ENCODE results near the gene ZIK1. TPM values are rescaled to one million over a fixed set of nuclear protein-coding genes. Genes with fewer than 3 reads are reported as not detected.

Gene ZIK1
- total and polyA plus RNA-seq, 2 of the 8 experiments (the other 6 are each of a cell fraction or from before 2014, with no cell fraction given) = 19.4 to 36.5 TPM

- 67% methylated on average over 1 of the region's 1 CpG; no CpG with 5 or more reads in 1 of the 2 experiments for WGBS, 2 experiments (ENCODE audit: extremely low coverage in 1 of 2, insufficient coverage in 1 of 2, insufficient read length in 1 of 2, insufficient replicate concordance in 2 of 2, low coverage in 1 of 2, low lambda C conversion rate in 2 of 2, missing lambda C conversion rate in 1 of 2)
- no peak overlapping the region for H4K8ac ChIP-seq (ENCODE audit: extremely low read depth, insufficient read depth, low read length)
- no peak overlapping the region for H3K14ac ChIP-seq (ENCODE audit: insufficient read length)
These were observed 20.4 kb upstream of the ZIK1 start for GRCh38 chr19:57563547-57563946.

More at GRCh38 chr19:57563547-57563946, 20.4 kb upstream of the ZIK1 start:
- H3K56ac ChIP-seq (replicated peaks; ENCODE audit: insufficient read length, low read depth, low read length) = no peak overlapping the region
- no peak overlapping the region for H3K18ac ChIP-seq (ENCODE audit: extremely low read depth, low read length)
- no peak overlapping the region for H3K9ac ChIP-seq (replicated peaks in 1 of 4; ENCODE audit: extremely low read depth in 1 of 4, low read depth in 3 of 4, low read length in 3 of 4)
- no peak overlapping the region for H3K4me3 ChIP-seq (ENCODE audit: extremely low read depth in 1 of 4, insufficient read depth in 2 of 4, low read depth in 3 of 4, low read length in 4 of 4)
- H2BK5ac ChIP-seq (ENCODE audit: low read depth, low read length) = no peak overlapping the region
- no peak overlapping the region for H2BK120ac ChIP-seq (replicated peaks; ENCODE audit: low read depth, low read length)
- H3K9me3 ChIP-seq (ENCODE audit: insufficient read depth in 2 of 2, low read depth in 1 of 2, low read length in 1 of 2) = peaks cover 49 to 68% of the 10 kb centered on the region in 2 experiments
- TF ChIP-seq BCL11A (IDR thresholded peaks at IDR 0.05; ENCODE audit: low read depth in 2 of 2, low read length in 2 of 2) (no peak), EP300 (IDR thresholded peaks at IDR 0.05; ENCODE audit: borderline replicate concordance in 1 of 2, low read depth in 2 of 2, low read length in 2 of 2) (no peak), CHD1 (IDR thresholded peaks at IDR 0.05; ENCODE audit: low read depth, low read length) (no peak), ATF2 (IDR thresholded peaks at IDR 0.05; ENCODE audit: low read length) (no peak)
- peaks cover 0 to 3% (median under 1%) of the 10 kb centered on the region in 4 experiments; a peak in 3 of 7 replicates for H3K4me1 ChIP-seq (replicated peaks in 1 of 4; ENCODE audit: control insufficient read depth in 3 of 4, insufficient read depth in 4 of 4, low read length in 3 of 4)
- no peaks in the 10 kb centered on the region for H3K36me3 ChIP-seq (ENCODE audit: control insufficient read depth in 2 of 4, insufficient read depth in 4 of 4, low read length in 3 of 4)
- H3K23me2 ChIP-seq (ENCODE audit: low read depth, low read length) = peaks cover 3% of the 10 kb centered on the region; the same call in 1 of the 2 replicates
- H3K27ac ChIP-seq (ENCODE audit: low read depth, low read length) = no peak overlapping the region
- POLR2A ChIA-PET (ENCODE audit: partially characterized antibody) = interaction anchor here (0.6 to 1.3 kb wide), 3 partner anchors 11 to 304 kb away, joined by 3 read pairs; partner anchors contain the start of gene ZIK1
- H2AFZ ChIP-seq (ENCODE audit: low read length) = no peak overlapping the region
- no peak overlapping the region for H4K91ac ChIP-seq (replicated peaks; ENCODE audit: insufficient read length, low read length)
- no peak overlapping the region for H3K23ac ChIP-seq (ENCODE audit: insufficient read length)
- H2BK20ac ChIP-seq (ENCODE audit: low read length) = no peak overlapping the region
- CTCF ChIA-PET (ENCODE audit: partially characterized antibody) = no interaction called here
- no peaks in the 10 kb centered on the region for H4K20me1 ChIP-seq (replicated peaks in 1 of 2; ENCODE audit: control insufficient read depth in 1 of 2, insufficient read depth in 2 of 2, low read length in 2 of 2)
- H3K79me2 ChIP-seq (ENCODE audit: control insufficient read depth in 1 of 2, insufficient read depth in 2 of 2, low read length in 2 of 2) = peaks cover 0 to 10% of the 10 kb centered on the region in 2 experiments; a peak in 2 of 4 replicates
- H3K4me2 ChIP-seq (ENCODE audit: insufficient read depth in 1 of 2, low read depth in 2 of 2, low read length in 2 of 2) = no peak overlapping the region
- no peak overlapping the region for H2AK5ac ChIP-seq (ENCODE audit: low read depth, low read length)
- no peak overlapping the region for H2BK15ac ChIP-seq (ENCODE audit: low read length)
- H3K27me3 ChIP-seq (replicated peaks in 1 of 4; ENCODE audit: control insufficient read depth in 3 of 4, extremely low read depth in 1 of 4, insufficient read depth in 3 of 4, low read length in 3 of 4) = no peaks in the 10 kb centered on the region
- H2BK12ac ChIP-seq (ENCODE audit: low read depth, low read length) = no peak overlapping the region
- H3K4ac ChIP-seq (replicated peaks; ENCODE audit: insufficient read length, low read depth, low read length) = no peak overlapping the region
- DNase-seq (ENCODE audit: low read depth in 1 of 2, low spot score in 2 of 2) (no peak), FAIRE-seq (no peak)
- H4K5ac ChIP-seq (ENCODE audit: insufficient read length, low read depth, low read length) = no peak overlapping the region
- no peaks in the 10 kb centered on the region for H3K79me1 ChIP-seq (ENCODE audit: low read depth, low read length)

Data from H1 (cell line).